Testis (tissue), 3 donors: Measurements from ENCODE around the gene FGGY. TPM values are rescaled to one million over a fixed set of nuclear protein-coding genes. Genes with fewer than 3 reads are reported as not detected.

ENCODE experiments used
- DNase-seq: peaks from one replicate; pipeline ENCODE4 v3.0.0-alpha.2; 2019
- H3K27ac ChIP-seq, 2 donors: fragments of 200-600 bp; sonication (generic); one replicate each; pipeline ENCODE4 v1.5.1; 2019
- H3K27me3 ChIP-seq: fragments of 200-600 bp; sonication (generic); one replicate; pipeline ENCODE4 v1.5.1; 2019
- H3K36me3 ChIP-seq: fragments of 200-600 bp; sonication (generic); one replicate; pipeline ENCODE4 v1.5.1; 2017; ENCODE audit warnings: low read depth; ENCODE audit errors: missing control alignments
- H3K4me1 ChIP-seq: fragments of 200-600 bp; sonication (generic); one replicate; pipeline ENCODE4 v1.5.1; 2019
- H3K4me3 ChIP-seq, 2 donors: fragments of 200-600 bp; sonication (generic); one replicate each; pipeline ENCODE4 v1.5.1; 2017 to 2019
- H3K9me3 ChIP-seq: fragments of 200-600 bp; sonication (generic); one replicate; pipeline ENCODE4 v1.5.1; 2017
- POLR2A ChIP-seq: fragments of 450-650 bp; IDR thresholded peaks from one replicate; pipeline ENCODE4 v1.6.1; 2017; ENCODE audit warnings: antibody characterized with exemption, mild to moderate bottlenecking, moderate library complexity
- WGBS, 2 donors: methylation state at CpG; one replicate each; pipeline ENCODE4 v1.1.5; 2018; 5-methylcytosine and 5-hydroxymethylcytosine counted together
- intact Hi-C: fragments of 100-400 bp; cut with DNase I; formaldehyde crosslinking; loops from one replicate; pipeline ENCODE4 v1.15.1; 2023; ENCODE audit warnings: low total_unique reads
- polyA plus RNA-seq: library from polyadenylated mRNA; stranded (reverse); fragments of 350-450 nt; fragmentation: Illumina TruSeq; extraction: RNeasy Lipid Tissue Mini Kit (QIAGEN cat#74804); gene quantifications from one replicate; pipeline ENCODE4 v1.2.3, GENCODE V29; 2014; ENCODE audit warnings: low read depth, low replicate concordance; ENCODE audit not compliant: insufficient read depth
- total RNA-seq, 2 donors: library from RNA; depleted of rRNA; stranded (reverse); fragments of >200 nt; gene quantifications; one replicate each; pipeline ENCODE4 v1.2.3, GENCODE V29; 2016
- TF ChIP-seq, protein P1 (sequence below), 3 experiments: fragments of 450-650 bp in 2 of 3; fragments of 200-600 bp in 1 of 3; sonication (generic) in 1 of 3; IDR thresholded peaks; one replicate each; pipeline ENCODE4 v1.5.1; 2016 to 2019; ENCODE audit warnings: antibody characterized with exemption in 3 of 3, mild to moderate bottlenecking in 2 of 3, moderate library complexity in 1 of 3

The FGGY gene
- total and polyA plus RNA-seq, 3 donors from 2014 or later: 14.6 to 32.8 (median 32.3) TPM

DNA sequence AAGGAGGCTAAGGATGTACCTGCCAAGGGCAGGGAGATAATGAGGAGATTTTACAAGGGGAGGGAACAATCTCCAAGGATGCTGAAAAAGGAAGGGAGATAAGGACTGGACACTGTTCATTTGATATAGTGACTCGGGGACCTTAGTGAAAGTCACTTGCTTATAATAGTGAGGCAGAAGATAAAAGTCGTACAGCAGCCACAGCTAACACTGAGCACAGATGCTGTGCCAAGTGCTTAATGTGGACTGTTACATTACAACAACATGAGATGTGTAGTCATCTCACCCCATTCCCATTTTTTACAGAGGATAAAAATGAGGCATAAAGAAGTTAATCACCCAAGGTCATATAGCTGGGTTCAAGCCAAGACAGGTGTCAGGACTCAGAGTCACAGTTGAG is 181.9 kb downstream of the FGGY start:
- intact Hi-C loops: no loop called here
- TF ChIP-seq, protein P1, sequence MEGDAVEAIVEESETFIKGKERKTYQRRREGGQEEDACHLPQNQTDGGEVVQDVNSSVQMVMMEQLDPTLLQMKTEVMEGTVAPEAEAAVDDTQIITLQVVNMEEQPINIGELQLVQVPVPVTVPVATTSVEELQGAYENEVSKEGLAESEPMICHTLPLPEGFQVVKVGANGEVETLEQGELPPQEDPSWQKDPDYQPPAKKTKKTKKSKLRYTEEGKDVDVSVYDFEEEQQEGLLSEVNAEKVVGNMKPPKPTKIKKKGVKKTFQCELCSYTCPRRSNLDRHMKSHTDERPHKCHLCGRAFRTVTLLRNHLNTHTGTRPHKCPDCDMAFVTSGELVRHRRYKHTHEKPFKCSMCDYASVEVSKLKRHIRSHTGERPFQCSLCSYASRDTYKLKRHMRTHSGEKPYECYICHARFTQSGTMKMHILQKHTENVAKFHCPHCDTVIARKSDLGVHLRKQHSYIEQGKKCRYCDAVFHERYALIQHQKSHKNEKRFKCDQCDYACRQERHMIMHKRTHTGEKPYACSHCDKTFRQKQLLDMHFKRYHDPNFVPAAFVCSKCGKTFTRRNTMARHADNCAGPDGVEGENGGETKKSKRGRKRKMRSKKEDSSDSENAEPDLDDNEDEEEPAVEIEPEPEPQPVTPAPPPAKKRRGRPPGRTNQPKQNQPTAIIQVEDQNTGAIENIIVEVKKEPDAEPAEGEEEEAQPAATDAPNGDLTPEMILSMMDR (IDR thresholded peaks at IDR 0.05): no peak
- no peak for TF ChIP-seq POLR2A
- no peaks in the 10 kb centered on the region for H3K9me3 ChIP-seq
- no peaks in the 10 kb centered on the region for H3K4me1 ChIP-seq
- no peak overlapping the region for H3K27ac ChIP-seq
- WGBS, 2 donors: 51 to 67% methylated on average over 2 of the region's 2 CpGs
- H3K4me3 ChIP-seq: no peak overlapping the region
- H3K36me3 ChIP-seq: no peaks in the 10 kb centered on the region
- no peak for DNase-seq
- H3K27me3 ChIP-seq: no peaks in the 10 kb centered on the region

DNA sequence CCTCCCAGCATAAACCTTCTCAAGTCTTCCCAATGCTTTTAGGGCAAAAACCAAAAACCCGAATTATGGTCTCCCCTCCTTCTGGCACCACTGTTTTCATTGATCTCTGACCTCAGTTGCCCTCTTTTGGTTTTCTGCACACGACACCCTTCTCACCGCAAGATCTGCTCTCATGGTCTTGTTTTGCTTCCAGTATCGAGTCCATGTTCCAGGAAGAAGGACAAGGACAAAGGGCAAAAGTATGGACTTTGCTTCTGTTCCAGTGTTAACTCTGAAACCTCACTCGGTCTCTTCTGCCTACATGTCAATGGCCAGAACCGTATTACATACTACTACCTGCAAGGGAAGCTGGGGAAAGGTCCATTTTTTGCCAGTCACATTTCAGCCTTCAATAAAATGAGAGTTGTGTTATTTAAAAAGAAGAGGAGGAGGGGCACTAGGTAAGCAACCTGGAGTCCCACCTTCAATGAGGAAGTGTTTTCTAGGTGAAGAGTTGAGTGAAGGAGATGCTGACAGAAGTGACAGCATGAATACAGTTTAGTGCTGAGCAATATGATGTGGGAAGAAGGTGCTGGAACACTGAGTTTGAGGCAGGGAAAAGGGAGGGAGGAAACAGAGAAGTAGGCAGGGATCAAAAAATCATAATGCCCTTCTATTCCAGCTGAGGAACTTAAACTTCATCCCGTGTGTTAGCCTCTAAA is 183.4 kb downstream of the FGGY start:
- no peak for DNase-seq
- no peak overlapping the region for H3K4me3 ChIP-seq
- H3K27ac ChIP-seq: no peak overlapping the region
- no peaks in the 10 kb centered on the region for H3K27me3 ChIP-seq
- no peaks in the 10 kb centered on the region for H3K9me3 ChIP-seq
- intact Hi-C loops: no loop called here
- H3K36me3 ChIP-seq: no peaks in the 10 kb centered on the region
- H3K4me1 ChIP-seq: no peaks in the 10 kb centered on the region
- 90 to 94% methylated on average over 7 of the region's 7 CpGs for WGBS, 2 donors
- TF ChIP-seq POLR2A: no peak
- TF ChIP-seq, protein P1 (IDR thresholded peaks at IDR 0.05): no peak

DNA sequence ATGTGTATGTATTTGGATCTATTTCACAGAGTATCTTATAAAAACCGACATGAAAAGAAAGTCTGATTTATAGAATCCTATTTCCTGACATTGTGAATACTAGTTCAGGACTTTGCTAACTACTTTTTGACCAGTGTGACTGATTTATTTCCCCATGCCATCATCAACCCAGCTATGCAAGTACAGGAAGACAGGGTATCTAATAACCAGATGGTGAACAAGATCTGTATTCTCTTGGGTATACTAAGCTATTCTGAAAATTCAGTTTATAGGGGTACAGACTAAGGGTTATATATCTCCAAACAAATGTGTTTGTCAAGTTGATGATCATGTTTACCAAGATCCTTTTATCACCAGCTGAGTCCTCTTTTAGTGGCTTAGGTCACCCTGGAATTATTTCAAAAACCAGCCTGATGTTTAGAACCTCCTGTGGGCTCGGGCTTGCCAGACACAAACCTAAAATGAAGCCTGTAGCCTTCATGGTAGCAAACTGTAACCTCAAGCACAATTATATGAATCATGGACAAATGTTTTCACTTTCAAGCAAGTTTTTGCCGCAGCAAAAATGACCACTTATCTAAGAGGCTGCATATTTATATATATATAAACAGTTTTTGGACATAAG is 185.1 kb downstream of the FGGY start:
- H3K27me3 ChIP-seq: no peaks in the 10 kb centered on the region
- no peak overlapping the region for H3K4me3 ChIP-seq
- no peaks in the 10 kb centered on the region for H3K4me1 ChIP-seq
- intact Hi-C loops: no loop called here
- TF ChIP-seq POLR2A: no peak
- TF ChIP-seq, protein P1 (IDR thresholded peaks at IDR 0.05): no peak
- H3K9me3 ChIP-seq: no peaks in the 10 kb centered on the region
- no peak overlapping the region for H3K27ac ChIP-seq
- DNase-seq: no peak
- 88 to 91% methylated on average over 3 of the region's 3 CpGs for WGBS, 2 donors
- H3K36me3 ChIP-seq: no peaks in the 10 kb centered on the region

DNA sequence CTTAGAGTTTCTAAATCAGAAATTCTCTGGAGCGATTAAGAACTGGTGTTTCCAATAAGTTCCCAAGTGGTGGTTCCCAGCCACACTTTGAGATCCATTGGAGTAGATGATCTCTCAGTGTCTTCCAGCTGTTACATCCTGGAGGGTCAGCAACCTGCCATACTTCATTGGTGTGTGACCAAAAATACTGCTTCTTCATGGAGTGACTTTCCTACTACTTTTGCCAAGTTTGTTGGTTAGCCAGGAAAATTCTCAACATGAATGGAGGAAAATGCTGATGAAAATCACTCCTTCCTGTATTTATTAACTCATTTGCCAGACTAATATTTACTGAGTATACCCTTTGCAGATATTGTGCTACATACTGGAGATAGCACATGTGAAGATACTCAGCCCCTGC is 186.1 kb downstream of the FGGY start:
- intact Hi-C loops: no loop called here
- WGBS, 2 donors: 95 to 100% methylated on average over 1 of the region's 1 CpG
- no peak overlapping the region for H3K27ac ChIP-seq
- no peak for TF ChIP-seq POLR2A
- TF ChIP-seq, protein P1 (IDR thresholded peaks at IDR 0.05): no peak
- no peaks in the 10 kb centered on the region for H3K4me1 ChIP-seq
- no peaks in the 10 kb centered on the region for H3K36me3 ChIP-seq
- H3K4me3 ChIP-seq: no peak overlapping the region
- no peaks in the 10 kb centered on the region for H3K27me3 ChIP-seq
- H3K9me3 ChIP-seq: no peaks in the 10 kb centered on the region
- no peak for DNase-seq

DNA sequence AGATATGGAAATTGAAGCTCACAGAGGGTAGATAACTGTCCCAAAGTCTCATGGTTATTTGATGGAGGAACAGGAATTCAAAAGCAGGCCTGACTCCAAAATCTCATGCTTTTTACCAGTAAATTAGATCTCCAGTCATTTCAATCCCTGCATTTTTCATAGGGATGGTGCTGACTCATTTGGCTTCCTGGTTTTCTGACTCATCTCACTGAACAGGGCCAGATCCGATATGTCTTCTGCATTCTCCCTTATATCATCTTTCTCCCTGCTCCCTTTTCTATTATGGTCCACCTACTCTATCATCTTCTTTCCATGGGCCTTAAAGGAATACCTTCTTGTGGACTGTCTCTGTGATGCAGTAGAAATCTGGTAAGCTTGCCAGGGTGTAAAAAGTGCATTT is 187.2 kb downstream of the FGGY start:
- TF ChIP-seq, protein P1 (IDR thresholded peaks at IDR 0.05): no peak
- no peak for TF ChIP-seq POLR2A
- intact Hi-C loops: no loop called here
- Histone ChIP-seq H3K9me3 (no peaks in the 10 kb centered on the region), H3K4me1 (no peaks in the 10 kb centered on the region), H3K27me3 (no peaks in the 10 kb centered on the region), H3K36me3 (no peaks in the 10 kb centered on the region), H3K27ac (no peak overlapping the region), H3K4me3 (no peak overlapping the region)
- WGBS, 2 donors: 42 to 50% methylated on average over 1 of the region's 1 CpG
- DNase-seq: no peak
